Ovary (tissue), 9 donors: ENCODE data around the gene PDXDC1. TPM values are rescaled to one million over a fixed set of nuclear protein-coding genes. Genes with fewer than 3 reads are reported as not detected.

ENCODE experiments used
- DNase-seq, 5 donors: peaks; one replicate each; pipeline ENCODE4 v3.0.0-alpha.2; 2019 to 2020
- H3K27ac ChIP-seq, 2 donors: fragments of 200-600 bp; one replicate each; pipeline versions ENCODE4 v1.5.1 to v1.8.0; 2019 to 2022
- H3K27me3 ChIP-seq: fragments of 200-600 bp; one replicate; pipeline ENCODE4 v1.8.0; 2022
- H3K36me3 ChIP-seq: fragments of 200-600 bp; sonication (generic); one replicate; pipeline ENCODE4 v1.5.1; 2019
- H3K4me1 ChIP-seq: one replicate; pipeline ENCODE4 v1.8.1; 2013; ENCODE audit warnings: mild to moderate bottlenecking, moderate library complexity; ENCODE audit not compliant: insufficient read depth
- H3K4me3 ChIP-seq: fragments of 200-600 bp; sonication (generic); one replicate; pipeline ENCODE4 v1.5.1; 2017
- H3K9me3 ChIP-seq, 2 donors: fragments of 200-600 bp in 1 of 2; sonication (generic) in 1 of 2; one replicate each; pipeline versions ENCODE4 v1.5.1 to v1.8.1; 2013 to 2019; ENCODE audit warnings: mild to moderate bottlenecking in 1 of 2, moderate library complexity in 1 of 2
- CTCF ChIP-seq, 3 donors: fragments of 450-650 bp in 2 of 3; fragments of 200-600 bp in 1 of 3; IDR thresholded peaks; one replicate each; pipeline versions ENCODE4 v1.5.1 to v1.8.0; 2016 to 2022; ENCODE audit warnings: antibody characterized with exemption in 3 of 3, mild to moderate bottlenecking in 1 of 3
- EP300 ChIP-seq: sonication (generic); formaldehyde crosslinking; IDR thresholded peaks from one replicate; pipeline ENCODE4 v1.6.1; 2017; ENCODE audit warnings: antibody characterized with exemption
- POLR2A ChIP-seq: fragments of 450-650 bp; IDR thresholded peaks from one replicate; pipeline ENCODE4 v1.6.1; 2017; ENCODE audit warnings: antibody characterized with exemption, mild to moderate bottlenecking, moderate library complexity
- WGBS, 3 donors: extraction: QIAGEN DNeasy Blood & Tissue Kit in 1 of 3; methylation state at CpG; one replicate each; pipeline versions ENCODE4 v1.1.5 to v1.1.7; 2013 to 2017; 5-methylcytosine and 5-hydroxymethylcytosine counted together
- intact Hi-C, 4 donors: fragments of 100-400 bp; cut with DNase I; formaldehyde crosslinking; loops; one replicate each; pipeline versions ENCODE4 v1.11.0 to v1.15.1; 2022 to 2023
- polyA plus RNA-seq, 2 donors: library from polyadenylated mRNA; stranded (reverse); fragments of 200-250 nt in 1 of 2; fragments of 350-450 nt in 1 of 2; fragmentation: Illumina TruSeq in 1 of 2; extraction: RNeasy Lipid Tissue Mini Kit (QIAGEN cat#74804) in 1 of 2; gene quantifications; one replicate each; pipeline ENCODE4 v1.2.3, GENCODE V29; 2013 to 2014
- total RNA-seq, 7 donors: library from RNA; depleted of rRNA in 2 of 7; stranded (reverse); fragments of >200 nt in 2 of 7; fragmentation: NEBNext Ultra II Directional in 3 of 7; extraction: Animal tissue kit (Norgen Biotek cat#: 25700) in 3 of 7; gene quantifications; one replicate each; pipeline versions ENCODE4 v1.1.0 to v1.2.4, GENCODE V29; 2016 to 2023
- donor health status: DM: no; HTN: no; CAD: no; lungs with moderate emphysema.
- donor health status: DM: no; HTN: no; CAD: no.
- donor health status: Bipolar disorder and iron deficiency.
- donor health status: DM: yes; HTN: yes; CAD: no.
- donor health status: DM: no; HTN: no; CAD: no.
- donor health status: DM: yes; HTN: yes; CAD: no.

Gene PDXDC1
- total and polyA plus RNA-seq, 9 donors: 36.9 to 69.3 (median 59.3) TPM

- intact Hi-C loops: no loop called here
- TF ChIP-seq EP300 (no peak), POLR2A (no peak), CTCF (IDR thresholded peaks at IDR 0.05) (no peak)
- H3K9me3 ChIP-seq: no peaks in the 10 kb centered on the region
- H3K36me3 ChIP-seq: no peaks in the 10 kb centered on the region
- H3K4me3 ChIP-seq: no peak overlapping the region
- H3K4me1 ChIP-seq: peaks cover 3% of the 10 kb centered on the region
- peak; percentile 49 to 78 (median 62) for DNase-seq
- H3K27me3 ChIP-seq: no peaks in the 10 kb centered on the region
- no peak overlapping the region for H3K27ac ChIP-seq
- WGBS, 3 donors: 53 to 63% (median 60%) methylated on average over 16 of the region's 16 CpGs
These were observed 19.1 kb upstream of the PDXDC1 start for GRCh38 chr16:14955546-14956231.

GRCh38 chr16:14957576-14958322 lies 17.1 kb upstream of the PDXDC1 start:
- no peak for DNase-seq
- intact Hi-C loops: no loop called here
- Histone ChIP-seq H3K36me3 (no peaks in the 10 kb centered on the region), H3K27ac (no peak overlapping the region), H3K9me3 (no peaks in the 10 kb centered on the region), H3K4me1 (peaks cover 3% of the 10 kb centered on the region), H3K27me3 (no peaks in the 10 kb centered on the region), H3K4me3 (no peak overlapping the region)
- WGBS, 3 donors: 89 to 91% (median 90%) methylated on average over 28 of the region's 28 CpGs
- TF ChIP-seq EP300: no peak
- no peak for TF ChIP-seq POLR2A
- no peak for TF ChIP-seq CTCF (IDR thresholded peaks at IDR 0.05)

- WGBS, 3 donors: 87 to 95% (median 95%) methylated on average over 4 of the region's 4 CpGs
- Histone ChIP-seq H3K4me1 (peaks cover 3% of the 10 kb centered on the region), H3K27ac (no peak overlapping the region), H3K36me3 (no peaks in the 10 kb centered on the region), H3K9me3 (peaks cover 0 to under 1% of the 10 kb centered on the region in 2 donors), H3K4me3 (no peak overlapping the region), H3K27me3 (no peaks in the 10 kb centered on the region)
- DNase-seq: no peak
- TF ChIP-seq POLR2A (no peak), CTCF (IDR thresholded peaks at IDR 0.05) (no peak), EP300 (no peak)
- intact Hi-C loops: no loop called here
These were observed 16.6 kb upstream of the PDXDC1 start for GRCh38 chr16:14958323-14958600.

GRCh38 chr16:14958970-14959369 lies 15.9 kb upstream of the PDXDC1 start:
- DNase-seq: no peak

More at GRCh38 chr16:14958970-14959369, 15.9 kb upstream of the PDXDC1 start:
- TF ChIP-seq CTCF (IDR thresholded peaks at IDR 0.05): no peak
- TF ChIP-seq EP300: no peak
- no peak for TF ChIP-seq POLR2A
- Histone ChIP-seq H3K4me3 (no peak overlapping the region), H3K9me3 (peaks cover 0 to 4% of the 10 kb centered on the region in 2 donors), H3K36me3 (no peaks in the 10 kb centered on the region), H3K4me1 (peaks cover 3% of the 10 kb centered on the region), H3K27ac (no peak overlapping the region), H3K27me3 (no peaks in the 10 kb centered on the region)
- WGBS, 3 donors: 88 to 92% (median 91%) methylated on average over 7 of the region's 7 CpGs
- intact Hi-C loops: no loop called here
